ENCODE results near the gene SLC35D2. TPM values are rescaled to one million over a fixed set of nuclear protein-coding genes. Genes with fewer than 3 reads are reported as not detected.

Gene SLC35D2
- total RNA-seq, 1 experiment from 2014 or later = 32.5 TPM

DNA sequence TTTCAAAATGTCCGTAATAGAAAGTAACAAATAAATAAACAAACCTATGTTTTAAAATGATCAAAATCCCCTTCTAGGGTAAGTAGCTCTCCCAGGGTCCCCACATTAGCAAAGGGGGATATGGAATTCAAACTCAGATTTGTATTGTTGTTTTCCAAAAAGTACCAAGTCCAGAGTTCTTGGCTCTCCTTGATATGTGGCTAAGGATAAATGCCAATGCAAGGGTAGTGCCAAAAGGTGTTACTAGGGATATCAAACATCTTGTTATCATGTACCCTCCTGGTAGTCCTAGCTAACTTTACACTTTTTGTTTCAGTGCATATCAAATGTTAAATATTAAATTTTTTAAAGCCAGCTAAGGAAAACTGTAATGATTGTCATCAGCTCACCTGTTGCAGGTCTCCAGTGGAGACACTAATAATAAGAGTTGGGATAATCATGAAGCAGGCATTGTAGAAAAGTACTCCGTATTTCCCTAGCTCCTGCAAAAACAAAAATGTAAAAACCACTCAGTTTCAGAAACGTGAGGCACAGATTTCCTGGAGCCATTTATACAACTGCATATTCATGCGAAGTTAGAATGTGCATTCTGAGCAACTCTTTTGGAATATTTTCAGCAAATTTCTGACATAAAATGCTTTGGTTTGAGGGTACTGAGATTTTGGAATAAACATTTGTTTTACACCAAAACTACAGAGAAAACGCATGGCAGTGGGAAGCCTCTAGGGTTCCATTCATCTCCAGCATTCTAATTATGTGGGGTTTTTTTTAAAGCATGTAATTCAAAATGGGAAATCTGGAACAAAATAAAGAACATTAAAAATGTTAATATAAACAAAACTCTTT, 39.8 kb downstream of the SLC35D2 start:
- no peaks in the 10 kb centered on the region for H4K20me1 ChIP-seq (ENCODE audit: insufficient read depth)
- ChIA-PET CTCF (interaction anchor here (1.0 to 1.1 kb wide), 2 partner anchors 16 to 324 kb away, joined by 3 to 4 read pairs; no protein-coding TSS in a partner anchor), RAD21 (ENCODE audit: low non-redundant PET in 1 of 2, low total read pairs in 2 of 2, uncharacterized antibody in 2 of 2, unreplicated experiment in 2 of 2) (interaction anchor here in 1 of 2 experiments (0.7 kb wide), 1 partner anchor 98 kb away, joined by 3 read pairs; no protein-coding TSS in a partner anchor), POLR2A (interaction anchor here (0.7 kb wide), 1 partner anchor 106 kb away, joined by 3 read pairs; the partner anchor contains the start of gene HABP4)
- BruUV-seq (replicated peaks) = TSS peak; percentile 29
- H3K9ac ChIP-seq (ENCODE audit: low read length) = peak overlapping the region; percentile 43
- no peaks in the 10 kb centered on the region for H3K9me2 ChIP-seq (ENCODE audit: insufficient read depth)
- no peak for TF ChIP-seq RAD21 (IDR thresholded peaks at IDR 0.05; ENCODE audit: low read depth)
- TF ChIP-seq, protein P1, sequence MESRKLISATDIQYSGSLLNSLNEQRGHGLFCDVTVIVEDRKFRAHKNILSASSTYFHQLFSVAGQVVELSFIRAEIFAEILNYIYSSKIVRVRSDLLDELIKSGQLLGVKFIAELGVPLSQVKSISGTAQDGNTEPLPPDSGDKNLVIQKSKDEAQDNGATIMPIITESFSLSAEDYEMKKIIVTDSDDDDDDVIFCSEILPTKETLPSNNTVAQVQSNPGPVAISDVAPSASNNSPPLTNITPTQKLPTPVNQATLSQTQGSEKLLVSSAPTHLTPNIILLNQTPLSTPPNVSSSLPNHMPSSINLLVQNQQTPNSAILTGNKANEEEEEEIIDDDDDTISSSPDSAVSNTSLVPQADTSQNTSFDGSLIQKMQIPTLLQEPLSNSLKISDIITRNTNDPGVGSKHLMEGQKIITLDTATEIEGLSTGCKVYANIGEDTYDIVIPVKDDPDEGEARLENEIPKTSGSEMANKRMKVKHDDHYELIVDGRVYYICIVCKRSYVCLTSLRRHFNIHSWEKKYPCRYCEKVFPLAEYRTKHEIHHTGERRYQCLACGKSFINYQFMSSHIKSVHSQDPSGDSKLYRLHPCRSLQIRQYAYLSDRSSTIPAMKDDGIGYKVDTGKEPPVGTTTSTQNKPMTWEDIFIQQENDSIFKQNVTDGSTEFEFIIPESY (IDR thresholded peaks at IDR 0.05; ENCODE audit: extremely low read depth, insufficient replicate concordance, low read length) = no peak
- TF ChIP-seq, protein P2, sequence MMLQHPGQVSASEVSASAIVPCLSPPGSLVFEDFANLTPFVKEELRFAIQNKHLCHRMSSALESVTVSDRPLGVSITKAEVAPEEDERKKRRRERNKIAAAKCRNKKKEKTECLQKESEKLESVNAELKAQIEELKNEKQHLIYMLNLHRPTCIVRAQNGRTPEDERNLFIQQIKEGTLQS (IDR thresholded peaks at IDR 0.05) = no peak
- no peak for TF ChIP-seq POLR2AphosphoS5 (IDR thresholded peaks at IDR 0.05; ENCODE audit: low read depth, low read length)
- TF ChIP-seq YY1 (IDR thresholded peaks at IDR 0.05; ENCODE audit: extremely low read depth, insufficient replicate concordance, low read depth, low read length) = no peak
- TF ChIP-seq, protein P3, sequence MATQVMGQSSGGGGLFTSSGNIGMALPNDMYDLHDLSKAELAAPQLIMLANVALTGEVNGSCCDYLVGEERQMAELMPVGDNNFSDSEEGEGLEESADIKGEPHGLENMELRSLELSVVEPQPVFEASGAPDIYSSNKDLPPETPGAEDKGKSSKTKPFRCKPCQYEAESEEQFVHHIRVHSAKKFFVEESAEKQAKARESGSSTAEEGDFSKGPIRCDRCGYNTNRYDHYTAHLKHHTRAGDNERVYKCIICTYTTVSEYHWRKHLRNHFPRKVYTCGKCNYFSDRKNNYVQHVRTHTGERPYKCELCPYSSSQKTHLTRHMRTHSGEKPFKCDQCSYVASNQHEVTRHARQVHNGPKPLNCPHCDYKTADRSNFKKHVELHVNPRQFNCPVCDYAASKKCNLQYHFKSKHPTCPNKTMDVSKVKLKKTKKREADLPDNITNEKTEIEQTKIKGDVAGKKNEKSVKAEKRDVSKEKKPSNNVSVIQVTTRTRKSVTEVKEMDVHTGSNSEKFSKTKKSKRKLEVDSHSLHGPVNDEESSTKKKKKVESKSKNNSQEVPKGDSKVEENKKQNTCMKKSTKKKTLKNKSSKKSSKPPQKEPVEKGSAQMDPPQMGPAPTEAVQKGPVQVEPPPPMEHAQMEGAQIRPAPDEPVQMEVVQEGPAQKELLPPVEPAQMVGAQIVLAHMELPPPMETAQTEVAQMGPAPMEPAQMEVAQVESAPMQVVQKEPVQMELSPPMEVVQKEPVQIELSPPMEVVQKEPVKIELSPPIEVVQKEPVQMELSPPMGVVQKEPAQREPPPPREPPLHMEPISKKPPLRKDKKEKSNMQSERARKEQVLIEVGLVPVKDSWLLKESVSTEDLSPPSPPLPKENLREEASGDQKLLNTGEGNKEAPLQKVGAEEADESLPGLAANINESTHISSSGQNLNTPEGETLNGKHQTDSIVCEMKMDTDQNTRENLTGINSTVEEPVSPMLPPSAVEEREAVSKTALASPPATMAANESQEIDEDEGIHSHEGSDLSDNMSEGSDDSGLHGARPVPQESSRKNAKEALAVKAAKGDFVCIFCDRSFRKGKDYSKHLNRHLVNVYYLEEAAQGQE (IDR thresholded peaks at IDR 0.05; ENCODE audit: low read depth) = no peak
- TF ChIP-seq ELF1 (IDR thresholded peaks at IDR 0.05; ENCODE audit: borderline replicate concordance, low read depth) = no peak
- no peak for TF ChIP-seq ZNF274 (IDR thresholded peaks at IDR 0.05; ENCODE audit: low read depth, low read length)
- no peak for TF ChIP-seq ZFX (IDR thresholded peaks at IDR 0.05)
- intact Hi-C loops (cut with micrococcal nuclease) = loop anchor here (5.0 kb wide), 2 partner anchors 39 to 74 kb away; partner anchors contain the start of genes SLC35D2 and ZNF367
- peaks cover 0 to 7% of the 10 kb centered on the region in 2 experiments; a peak in 1 of 4 replicates for H3K36me3 ChIP-seq (ENCODE audit: control insufficient read depth in 1 of 2, insufficient read depth in 2 of 2, low read length in 2 of 2)
- DNase-seq (ENCODE audit: low read depth, low spot score) = no peak
- peak overlapping the region; percentile 91 for H3K27ac ChIP-seq (ENCODE audit: low read depth, low read length)
- H2AFZ ChIP-seq (ENCODE audit: low read depth, low read length, poor library complexity, severe bottlenecking) = no peak overlapping the region
- peaks cover 55 to 66% of the 10 kb centered on the region in 2 experiments for H3K4me1 ChIP-seq (ENCODE audit: control insufficient read depth in 1 of 2, insufficient read depth in 2 of 2, low read length in 2 of 2)
- no peak for ATAC-seq
- H3K4me3 ChIP-seq (replicated peaks in 1 of 2; ENCODE audit: low read depth in 1 of 2, low read length in 2 of 2) = 0 out of 4 replicates have a peak overlapping the region, but pooled peaks of 1 of the 2 experiments have one; percentile 15
- H3K27me3 ChIP-seq (ENCODE audit: insufficient read depth, low read length) = no peaks in the 10 kb centered on the region
- peak overlapping the region; percentile 47 for H3K4me2 ChIP-seq (ENCODE audit: low read length)
- no peaks in the 10 kb centered on the region for H3K79me2 ChIP-seq (ENCODE audit: insufficient read depth, low read length)
- H3K9me3 ChIP-seq (ENCODE audit: control insufficient read depth in 1 of 2, insufficient read depth in 1 of 2, low read depth in 1 of 2, low read length in 2 of 2) = no peaks in the 10 kb centered on the region
